ENCODE data around the gene COX6A1.
"Not testable (repeated sequence)": the region's sequence is repeated elsewhere in the genome, so short reads cannot be mapped to it uniquely, and the experiment has no call there.

COX6A1 gene

DNA sequence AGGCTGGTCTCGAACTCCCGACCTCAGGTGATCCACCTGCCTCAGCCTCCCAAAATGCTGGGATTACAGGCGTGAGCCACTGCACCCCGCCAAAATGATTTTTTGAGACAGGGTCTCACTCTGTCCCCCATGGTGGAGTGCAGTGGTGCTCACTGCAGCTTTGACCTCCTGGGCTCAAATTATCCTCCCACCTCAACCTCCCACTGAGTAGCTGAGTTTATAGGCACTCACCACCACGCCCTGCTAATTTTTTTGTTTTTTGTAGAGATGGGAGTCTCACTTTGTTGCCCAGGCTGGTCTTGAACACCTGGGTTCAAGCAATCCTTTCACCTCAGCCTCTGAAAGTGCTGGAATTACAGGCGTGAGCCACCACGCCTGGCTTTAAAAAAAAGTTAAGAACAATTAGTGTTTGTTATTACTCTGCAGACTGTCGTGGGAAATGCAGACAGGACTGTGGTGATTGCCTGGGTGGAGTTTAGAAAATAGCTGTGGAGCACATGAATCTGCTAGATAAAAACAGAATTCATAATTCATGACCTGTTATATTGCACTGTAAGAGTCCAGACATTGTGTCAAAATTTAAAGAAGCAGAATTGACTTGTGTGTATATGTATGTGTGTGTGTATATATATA is 9.2 kb upstream of the COX6A1 start:
- no peak for DNase-seq

DNA sequence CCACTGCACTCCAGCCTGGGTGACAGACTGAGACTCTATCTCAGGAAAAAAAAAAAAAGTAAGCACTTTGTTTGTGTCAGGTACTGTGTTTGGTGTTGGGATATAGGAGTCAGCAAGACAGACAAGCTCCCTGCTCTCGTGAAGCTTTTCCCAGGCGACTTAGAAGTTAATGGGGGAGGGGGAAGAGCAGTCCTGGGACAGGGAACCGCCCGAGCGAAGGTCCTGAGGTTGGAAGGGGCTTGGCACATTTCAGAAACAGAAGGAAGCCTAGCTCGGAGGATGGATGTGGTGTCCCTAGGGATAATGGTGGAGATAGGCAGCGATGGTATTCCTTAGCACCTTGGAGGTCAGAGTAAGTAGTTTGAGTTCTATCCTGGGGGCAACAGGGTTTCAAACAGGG is 8.5 kb upstream of the COX6A1 start:
- no peak for DNase-seq

DNA sequence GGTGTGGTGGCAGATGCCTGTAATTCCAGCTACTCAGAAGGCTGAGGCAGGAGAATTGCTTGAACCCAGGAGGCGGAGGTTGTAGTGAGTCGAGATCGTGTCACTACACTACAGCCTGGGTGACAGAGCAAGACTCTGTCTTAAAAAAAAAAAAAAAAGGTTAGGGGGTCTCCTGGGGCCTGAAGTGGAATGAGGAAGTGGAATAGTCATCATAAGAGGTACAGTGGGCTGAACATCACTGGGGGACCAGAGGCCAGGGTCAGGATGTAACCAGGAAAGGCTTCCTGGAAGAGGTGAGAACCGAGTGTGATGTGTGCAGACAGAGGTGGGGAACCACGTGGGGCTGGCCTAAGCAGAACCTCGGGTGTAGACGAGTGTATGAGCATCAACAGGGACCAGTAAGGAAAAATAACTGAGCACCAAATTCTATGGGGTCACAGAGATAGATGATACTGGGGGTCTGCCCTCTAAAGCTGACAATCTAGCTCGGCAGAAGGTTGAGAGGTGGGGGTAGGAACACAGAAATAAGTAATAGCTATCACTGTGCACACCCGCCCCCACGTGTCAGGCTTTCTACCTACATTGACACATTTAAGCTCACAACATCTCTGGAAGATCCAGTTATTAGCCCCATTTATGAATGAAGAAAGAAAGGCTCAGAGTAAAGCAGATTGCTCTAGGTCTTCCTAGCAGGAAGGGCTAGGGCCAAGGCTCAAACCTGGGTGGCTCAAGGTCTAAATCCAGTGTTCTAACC is 5.0 kb upstream of the COX6A1 start:
- DNase-seq = no peak

DNA sequence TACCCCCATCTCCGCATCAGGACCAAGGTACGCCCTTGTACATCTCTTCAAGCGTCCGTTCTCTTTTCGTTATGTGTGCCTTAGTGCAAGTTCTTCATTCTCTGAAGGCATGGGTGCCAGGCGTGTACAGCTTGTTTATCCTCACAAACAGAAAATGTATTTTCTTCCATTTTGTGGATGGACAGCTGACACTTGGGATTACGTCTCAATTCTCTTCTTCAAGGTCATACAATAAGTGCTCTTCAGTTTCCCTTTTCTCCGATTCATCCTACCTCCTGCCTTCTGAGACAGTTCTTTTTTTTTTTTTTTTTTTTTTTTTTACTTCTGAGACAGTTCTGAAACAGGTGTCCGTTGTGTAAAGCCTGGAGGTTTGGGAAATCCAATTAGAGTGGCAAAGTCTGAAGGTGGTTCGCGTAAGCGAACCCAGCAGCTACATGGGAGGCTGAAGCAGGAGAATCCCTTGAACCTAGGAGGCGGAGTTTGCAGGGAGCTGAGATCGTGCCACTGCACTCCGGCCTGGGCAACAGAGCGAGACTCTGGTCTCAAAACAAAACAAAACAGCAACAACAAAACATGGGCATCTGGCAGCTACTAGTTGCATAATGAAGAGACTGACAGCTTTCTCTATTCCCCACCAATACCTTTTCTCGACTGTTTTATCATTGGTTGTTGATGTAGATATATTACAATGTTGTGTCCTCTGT is 734 bp downstream of the COX6A1 start:
- no peak for DNase-seq

DNA sequence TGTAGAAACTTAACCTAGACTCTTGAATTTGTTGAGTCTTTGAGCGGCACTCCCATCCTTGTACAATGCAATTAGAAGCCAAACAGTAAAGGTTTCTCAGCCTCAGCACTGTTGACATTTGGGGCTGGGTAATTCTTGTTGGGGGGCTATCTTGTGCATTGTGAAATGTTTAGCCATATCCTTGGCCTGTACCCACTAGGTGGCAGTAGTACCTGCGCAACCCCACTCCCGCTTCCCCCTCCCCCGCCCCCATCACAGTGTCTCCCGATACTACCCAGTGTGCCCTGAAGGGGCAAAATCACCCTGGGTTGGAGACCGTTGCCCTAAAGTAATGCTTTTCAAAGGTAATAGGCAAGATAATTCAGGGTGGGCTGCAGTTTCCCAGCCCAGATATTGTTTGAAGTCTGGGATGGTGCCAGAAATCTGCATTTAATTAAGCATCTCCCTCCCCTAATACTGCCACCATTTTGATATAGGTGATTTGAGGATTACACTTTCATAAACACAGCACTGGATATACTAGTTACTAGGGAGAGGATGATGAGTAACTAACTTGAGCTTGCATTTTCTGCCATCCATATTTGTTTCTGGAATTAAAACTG is 1.8 kb downstream of the COX6A1 start:
- peak; percentile 75 for DNase-seq

DNA sequence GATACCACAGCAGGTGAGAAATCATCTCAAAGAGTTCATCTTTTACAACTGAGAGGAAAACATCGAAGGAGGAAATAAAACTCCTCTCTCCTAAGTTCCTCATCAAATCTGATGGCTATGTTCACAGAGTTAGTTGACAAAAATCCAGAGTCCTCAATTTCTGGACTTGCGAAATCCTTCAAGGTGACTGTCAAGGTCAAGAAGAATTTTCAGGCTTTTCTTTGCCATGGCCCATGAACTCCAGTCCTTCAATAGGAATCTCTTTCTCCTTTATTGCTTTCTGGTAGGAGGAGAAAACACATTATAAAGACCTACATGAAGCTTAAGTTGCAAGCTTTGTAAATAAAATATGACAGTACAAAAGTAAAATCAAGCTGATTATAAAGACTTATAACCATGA is 6.8 kb downstream of the COX6A1 start:
- DNase-seq = no peak

DNA sequence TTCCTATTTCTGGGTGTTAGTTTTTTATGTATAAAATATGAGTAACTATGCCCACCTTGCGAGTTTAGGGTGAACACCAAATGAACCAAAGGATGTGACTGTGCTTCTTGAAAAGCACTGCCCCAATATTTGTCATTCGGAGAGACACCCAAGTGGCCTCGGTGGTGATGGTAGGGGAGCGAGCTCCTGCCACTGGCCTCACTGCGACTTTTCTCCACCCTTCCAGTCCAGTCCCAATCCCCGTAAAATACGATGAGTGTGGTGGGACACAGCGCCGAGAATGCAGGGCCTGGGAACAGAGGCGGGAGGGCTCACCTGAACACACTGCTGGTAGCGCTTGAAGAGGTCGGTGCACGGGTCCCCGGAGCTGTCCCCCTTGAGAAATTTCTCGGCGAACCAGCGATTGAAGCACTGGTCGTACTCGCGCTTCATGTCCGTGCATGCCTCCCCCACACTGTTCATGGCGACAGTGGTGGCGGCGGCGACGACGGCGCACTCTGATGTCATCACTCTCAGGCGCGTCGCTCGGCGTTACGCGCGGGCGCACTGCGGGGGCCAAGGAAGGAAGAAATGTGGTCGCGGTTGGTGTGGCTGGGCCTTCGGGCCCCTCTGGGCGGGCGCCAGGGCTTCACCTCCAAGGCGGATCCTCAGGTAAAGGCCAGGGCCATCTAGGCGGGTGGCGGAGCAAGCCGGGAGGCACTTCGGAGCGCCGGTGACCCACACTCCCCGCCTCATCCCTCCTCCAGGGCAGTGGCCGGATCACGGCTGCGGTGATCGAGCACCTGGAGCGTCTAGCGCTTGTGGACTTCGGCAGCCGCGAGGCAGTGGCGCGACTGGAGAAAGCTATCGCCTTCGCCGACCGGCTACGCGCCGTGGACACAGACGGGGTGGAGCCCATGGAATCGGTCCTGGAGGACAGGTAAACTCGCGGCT is 8.3 kb downstream of the COX6A1 start, which contains the start of the genes GATC and TRIAP1:
TSS of gene GATC (plus strand) at position 534 of the 933 bp plus-strand sequence. CDS start at position 571, 37 bp downstream.
TSS of gene TRIAP1 (minus strand) at position 474 of the 933 bp plus-strand sequence. CDS start at position 462, 12 bp downstream.
- DNase-seq = peak; percentile 72

DNA sequence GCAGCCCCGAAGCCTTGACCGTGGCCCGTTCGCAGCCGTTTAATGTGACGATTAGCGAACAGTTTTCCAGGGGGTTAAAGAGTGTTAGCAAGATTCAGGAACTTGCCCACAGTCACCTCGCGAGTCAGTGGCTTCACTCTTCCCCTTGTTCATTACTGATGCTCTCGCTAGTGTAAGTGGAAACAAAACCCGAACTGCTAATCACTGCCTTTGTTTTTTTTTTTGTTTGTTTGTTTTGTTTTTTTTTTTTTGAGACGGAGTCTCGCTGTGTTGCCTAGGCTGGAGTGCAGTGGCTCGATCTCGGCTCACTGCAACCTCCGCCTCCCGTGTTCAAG is 8.9 kb downstream of the COX6A1 start:
- DNase-seq = not testable (repeated sequence)

DNA sequence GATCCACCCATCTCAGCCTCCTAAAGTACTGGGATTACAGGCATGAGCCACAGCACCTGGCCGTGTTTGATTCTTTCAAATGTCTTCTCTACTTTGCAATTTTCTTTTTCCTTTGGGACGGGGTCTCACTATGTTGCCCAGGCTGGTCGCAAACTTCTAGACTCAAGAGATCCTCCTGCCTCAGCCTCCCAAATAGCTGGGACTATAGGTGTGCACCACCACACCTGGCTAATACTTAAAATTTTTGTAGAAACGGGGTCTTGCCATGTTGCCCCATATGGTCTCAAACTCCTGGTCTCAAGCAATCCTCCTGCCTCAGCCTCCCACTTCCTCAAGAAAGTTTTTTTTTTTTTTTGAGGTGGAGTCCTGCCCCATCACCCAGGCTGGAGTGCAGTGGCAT is 10.1 kb downstream of the COX6A1 start:
- no peak for DNase-seq

DNA sequence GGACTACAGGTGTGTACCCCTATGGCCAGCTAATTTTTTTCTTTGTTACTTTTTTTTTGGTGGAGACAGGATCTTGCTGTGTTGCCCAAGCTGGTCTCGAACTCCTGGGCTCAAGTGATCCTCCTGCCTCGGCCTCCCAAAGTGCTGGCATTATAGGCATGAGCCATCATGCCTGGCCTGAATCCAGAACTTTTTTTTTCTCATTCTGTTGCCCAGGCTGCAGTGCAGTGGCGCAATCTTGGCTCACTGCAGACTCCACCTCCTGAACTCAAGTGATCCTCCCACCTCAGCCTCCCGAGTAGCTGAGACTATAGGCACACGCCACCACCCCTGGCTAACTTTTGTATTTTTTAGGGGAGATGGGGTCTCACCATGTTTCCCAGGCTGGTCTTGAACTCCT is 14.6 kb downstream of the COX6A1 start:
- not testable (repeated sequence) for DNase-seq

DNA sequence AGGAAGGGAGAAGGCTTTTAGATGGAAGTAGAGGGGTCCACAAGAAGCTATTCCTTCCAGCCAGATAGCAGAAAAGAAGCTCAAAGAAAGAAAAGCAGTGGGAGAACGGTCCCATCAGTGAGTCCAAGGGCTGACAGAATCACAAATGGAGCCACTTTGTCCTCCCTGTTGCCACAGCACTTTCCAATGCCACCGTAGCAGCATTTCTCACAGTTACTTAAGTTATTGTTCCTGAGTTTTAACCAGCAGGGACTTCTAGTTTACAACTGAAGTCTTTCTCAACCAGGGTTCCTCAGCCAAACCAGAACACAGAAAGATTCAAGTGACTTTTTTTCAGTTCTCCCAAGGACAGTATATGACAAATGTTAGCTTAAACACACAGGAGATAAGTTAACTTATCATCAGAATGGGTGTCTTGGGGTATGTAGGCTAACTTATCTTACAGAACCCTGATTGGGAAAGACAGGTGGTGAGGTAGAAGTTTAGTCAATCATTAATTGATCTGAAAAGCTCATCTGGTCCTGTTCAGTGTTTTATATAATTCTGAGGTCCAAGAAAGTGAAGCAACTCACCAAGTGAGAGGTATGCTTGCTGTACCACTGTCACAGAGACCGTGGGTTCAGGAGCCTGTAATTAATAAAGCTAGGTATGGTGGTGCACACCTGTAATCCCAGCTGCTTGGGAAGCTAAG is 15.3 kb downstream of the COX6A1 start:
- no peak for DNase-seq

DNA sequence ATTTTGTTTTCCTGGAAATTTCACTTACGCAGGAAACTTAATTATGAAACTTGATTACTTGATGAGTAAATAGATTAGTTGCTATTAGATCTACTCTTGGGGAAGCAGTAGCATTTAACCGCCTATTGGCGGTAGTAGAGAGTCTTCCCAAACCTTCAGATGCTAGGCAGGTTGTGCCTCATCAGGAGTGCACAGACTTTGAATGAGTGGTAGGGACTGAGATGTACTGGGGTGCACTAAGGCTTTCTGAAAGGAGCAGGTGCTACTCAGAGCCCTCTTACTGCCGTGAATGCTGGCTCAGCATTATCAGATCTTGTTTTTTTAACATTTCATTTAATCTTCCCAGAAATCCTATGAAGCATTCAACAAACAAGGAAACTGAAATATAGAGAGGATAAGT is 16.1 kb downstream of the COX6A1 start:
- no peak for DNase-seq

DNA sequence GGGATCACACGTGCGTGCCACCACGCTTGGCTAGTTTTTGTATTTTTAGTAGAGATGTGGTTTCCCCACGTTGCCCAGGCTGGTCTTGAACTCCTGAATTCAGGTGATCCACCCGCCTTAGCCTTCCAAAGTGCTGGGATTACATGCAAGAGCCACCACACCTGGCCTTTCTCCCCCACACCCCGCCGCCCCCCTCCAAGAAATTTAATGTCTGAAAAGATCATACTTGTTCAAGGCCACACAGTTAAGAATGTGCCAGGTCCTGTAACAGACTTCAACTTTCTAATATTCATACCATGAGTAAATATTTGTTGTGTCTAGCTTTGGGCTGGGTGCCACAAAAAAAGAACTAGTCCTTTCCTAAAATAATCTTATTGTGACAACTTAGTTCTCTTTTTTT is 17.4 kb downstream of the COX6A1 start:
- no peak for DNase-seq

DNA sequence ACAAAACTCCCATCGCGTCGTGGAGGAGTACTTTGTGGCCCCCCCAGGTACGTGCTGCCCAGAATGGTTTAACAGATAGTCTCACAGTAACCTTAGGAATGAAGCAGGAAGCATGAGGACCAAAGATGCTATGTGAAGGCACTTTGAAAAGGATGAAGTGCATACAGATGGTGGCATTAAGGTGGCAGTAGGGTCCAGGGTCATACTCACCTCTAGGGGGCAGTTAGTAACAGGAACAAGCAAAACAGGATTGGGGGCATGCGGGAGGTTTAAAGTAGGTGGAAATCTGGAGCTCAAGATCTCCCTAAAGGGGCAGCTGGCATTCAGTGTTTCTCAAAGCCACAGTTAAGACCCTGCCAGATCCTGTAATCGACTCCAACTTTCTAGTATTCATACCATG is 19.2 kb downstream of the COX6A1 start:
- DNase-seq = no peak

DNA sequence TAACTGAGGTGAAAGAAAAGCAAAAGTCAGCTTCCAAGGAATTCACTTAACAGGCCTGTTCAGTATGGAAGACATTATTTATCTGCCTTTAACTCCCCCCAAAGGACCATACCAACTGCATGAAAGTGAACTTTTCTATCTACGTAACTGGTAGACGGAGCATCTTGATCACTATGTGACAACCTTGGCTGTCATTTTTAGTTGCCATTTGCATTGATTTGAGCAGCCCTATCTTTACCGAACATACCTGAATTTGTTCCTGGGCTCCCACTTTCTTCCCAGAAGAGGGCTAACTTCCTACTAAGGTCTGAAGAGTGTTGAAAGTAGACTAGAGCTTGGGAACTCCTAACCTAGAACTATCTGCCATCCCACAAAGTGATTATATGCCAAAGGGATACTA is 22.2 kb downstream of the COX6A1 start:
- no peak for DNase-seq

DNA sequence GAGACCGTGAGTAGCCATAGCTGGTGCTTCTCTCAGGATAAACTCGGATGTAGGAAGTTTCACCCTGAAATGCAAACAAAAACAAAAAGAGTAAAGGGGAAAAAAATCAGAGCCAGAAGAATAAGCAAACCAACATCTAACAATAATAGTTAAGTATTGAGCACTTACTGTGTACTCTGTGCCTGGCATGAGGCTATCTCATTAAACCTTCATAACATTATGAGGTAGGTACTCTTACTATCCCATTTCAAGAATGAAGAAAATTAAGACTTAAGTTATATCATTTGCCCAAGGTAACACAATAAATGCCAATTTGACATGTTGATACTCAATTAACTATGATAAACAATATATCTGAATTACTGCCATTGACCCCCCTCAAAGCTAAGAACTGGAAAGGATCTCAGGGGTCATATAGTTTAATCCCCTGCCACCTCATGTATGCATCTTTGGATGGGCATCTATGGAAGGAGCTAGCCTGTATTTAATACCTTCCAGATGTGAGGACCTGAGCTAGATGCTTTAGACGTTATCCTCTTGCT is 24.3 kb downstream of the COX6A1 start:
- DNase-seq = no peak

DNA sequence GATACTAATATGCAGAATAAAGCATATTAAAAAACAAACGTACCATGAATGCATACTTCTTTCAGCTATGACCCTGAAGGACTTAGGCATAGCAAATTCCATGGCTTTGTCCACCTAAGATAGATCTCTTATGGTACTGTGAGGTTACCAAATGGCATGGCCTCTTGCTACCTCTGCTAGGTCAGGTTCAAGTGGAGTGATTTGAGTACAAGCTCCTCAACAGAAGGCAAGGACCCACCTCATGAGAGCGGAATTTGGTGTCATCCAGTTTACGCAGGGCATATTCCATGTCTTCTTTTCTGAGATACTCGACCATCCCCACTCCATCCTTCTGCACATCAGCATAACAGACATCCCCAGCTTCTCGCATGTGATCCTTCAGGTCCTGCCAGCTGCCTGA is 25.8 kb downstream of the COX6A1 start:
- DNase-seq = no peak

DNA sequence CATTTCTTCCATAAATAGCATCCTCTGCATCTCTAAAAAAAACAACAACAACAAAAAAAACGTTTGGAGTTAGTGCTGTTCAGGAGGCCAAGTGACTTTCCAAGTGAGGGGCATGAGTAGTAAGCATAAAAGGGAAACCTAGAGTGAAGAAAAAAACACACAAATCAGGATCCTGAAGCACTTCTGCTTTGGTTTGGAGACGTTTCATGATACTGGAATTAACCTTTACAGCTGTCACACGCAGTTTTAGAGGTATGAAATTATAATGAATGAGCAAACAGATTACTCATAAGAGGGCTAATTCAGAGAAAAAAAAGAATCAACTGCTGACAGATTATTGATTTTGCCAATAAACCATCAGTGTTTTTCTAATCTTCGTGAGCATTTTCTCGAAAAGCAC is 27.8 kb downstream of the COX6A1 start:
- DNase-seq = no peak

DNA sequence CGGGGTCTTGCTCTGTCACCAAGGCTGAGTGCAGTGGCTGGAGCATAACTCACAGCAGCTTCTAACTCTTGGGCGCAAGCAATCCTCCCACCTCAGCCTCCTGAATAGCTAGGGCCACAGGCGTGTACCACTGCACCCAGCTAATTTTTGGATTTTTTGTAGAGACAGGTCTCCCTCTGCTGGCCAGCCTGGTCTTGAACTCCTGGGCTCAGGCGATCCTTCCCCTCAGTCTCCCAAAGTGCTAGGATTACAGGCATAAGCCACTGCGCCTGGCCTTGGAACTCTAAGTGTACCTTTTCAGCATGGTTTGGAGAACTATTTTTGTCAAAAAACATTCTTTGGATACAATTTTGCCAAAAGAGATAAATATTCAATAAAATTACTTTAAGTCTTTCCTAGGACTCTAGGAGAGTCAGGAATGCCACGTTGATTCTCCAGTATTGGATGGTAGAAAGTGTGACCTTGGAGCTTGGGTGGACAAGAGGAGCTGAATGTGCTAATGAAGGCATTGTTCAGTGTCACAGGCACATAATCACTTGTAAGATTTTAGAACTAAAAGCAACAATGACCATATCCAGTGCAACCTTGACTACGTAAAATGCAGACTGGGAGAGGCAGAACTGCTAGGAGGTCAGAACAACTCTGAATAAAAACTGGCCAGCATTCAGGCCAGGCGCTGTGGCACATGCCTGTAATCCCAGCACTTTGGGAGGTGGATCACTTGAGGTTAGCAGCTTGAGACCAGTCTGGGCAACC is 28.8 kb downstream of the COX6A1 start:
- DNase-seq = peak; percentile 8

DNA sequence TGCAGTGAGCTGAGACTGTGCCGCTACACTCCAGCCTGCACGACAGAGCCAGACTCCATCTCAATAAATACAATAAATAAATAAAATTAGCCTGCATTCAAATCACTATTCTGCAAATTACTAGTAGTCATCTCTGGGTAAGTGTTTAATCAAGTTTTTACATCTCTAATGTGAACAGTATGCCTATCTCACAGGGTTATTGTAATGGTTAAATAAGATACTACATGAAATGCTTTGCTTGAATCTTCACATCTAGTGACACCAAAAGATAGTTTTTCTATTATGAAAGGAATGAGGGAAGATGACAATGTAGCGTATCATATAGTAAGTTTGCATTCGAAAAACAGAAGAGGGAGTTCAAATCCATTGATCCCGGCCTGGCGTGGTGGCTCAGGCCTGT is 29.5 kb downstream of the COX6A1 start:
- no peak for DNase-seq
